NCI-H1417 treated with DMSO at 0.1 percent for 48 hours (cell line): ENCODE measurements around the gene IFI27L2.

ENCODE experiments used
- DNase-seq: peaks from one replicate; lab custom pipeline; 2025; lab: John Stamatoyannopoulos, UW

Gene IFI27L2

DNA sequence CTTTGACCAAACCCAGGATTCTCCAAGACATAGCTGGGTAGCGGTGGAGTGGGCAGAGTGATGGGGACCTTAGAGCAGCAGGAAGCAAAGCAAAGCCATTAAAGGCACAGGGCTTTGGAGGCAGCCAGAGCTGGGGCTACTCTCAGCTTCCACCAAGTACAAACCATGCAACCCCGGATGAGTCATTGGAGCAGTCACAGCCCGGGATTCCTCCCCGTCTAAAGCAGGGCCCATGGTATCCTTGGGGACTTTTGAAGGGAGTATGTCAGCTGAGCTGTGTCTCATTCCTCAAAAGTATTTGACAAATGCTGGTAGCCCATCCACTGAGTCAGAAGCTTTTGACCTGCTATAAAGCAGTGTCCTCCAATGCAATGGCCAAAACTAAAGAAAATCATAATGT lies 28.6 kb downstream of the IFI27L2 start:
- no peak for DNase-seq

DNA sequence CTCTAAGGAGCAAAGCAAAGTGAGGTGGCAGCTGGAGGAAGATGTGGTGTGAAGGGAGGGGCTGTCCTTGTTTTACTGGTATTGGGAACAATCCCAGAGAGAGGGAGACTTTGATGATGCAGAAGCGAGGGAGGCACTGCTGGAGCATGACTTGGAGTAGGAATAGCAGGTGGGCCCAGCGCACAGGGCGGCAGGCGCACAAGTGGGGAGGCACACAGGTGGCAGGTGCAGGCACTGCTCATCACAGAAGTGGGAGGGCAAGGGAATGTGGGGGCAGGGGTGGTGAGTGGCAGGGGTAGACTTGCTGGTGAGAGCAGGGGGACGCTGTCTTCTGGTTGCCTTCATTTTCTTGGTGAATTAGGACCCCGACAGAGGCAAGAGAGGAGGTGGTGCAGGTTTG lies 30.4 kb downstream of the IFI27L2 start:
- no peak for DNase-seq

DNA sequence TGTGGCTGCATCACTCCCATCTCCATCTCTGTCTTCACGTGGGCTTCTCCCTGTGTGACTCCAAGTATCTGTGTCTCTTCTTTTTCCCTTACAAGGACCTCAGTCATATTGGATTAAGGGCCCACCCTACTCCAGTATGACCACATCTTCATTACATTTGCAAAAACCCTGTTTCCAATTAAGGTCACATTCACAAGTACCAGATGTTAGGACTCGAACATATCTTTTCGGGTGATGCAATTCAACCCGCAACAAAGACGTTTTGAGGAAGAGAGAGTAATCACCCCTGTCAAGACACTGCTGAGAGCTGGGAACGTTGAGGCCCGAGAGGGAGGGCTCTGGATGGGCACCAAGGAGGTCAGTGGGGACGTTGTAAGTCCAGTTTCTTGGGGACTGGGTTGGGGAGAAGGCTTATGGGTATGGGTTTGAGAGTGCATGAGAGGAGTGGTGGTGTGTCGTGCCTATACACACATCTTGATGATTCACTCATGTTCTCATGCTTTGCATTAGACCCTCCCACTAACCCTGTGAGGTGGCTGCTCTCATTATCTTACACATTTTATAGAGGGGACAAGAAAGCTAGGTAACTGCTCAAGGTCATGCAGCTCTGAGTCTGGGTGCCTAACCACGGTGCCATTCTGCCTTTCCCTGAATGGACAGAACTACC lies 30.9 kb downstream of the IFI27L2 start:
- DNase-seq: no peak

GRCh38 chr14:94097091-94097490 lies 32.3 kb downstream of the IFI27L2 start:
- DNase-seq: no peak

DNA sequence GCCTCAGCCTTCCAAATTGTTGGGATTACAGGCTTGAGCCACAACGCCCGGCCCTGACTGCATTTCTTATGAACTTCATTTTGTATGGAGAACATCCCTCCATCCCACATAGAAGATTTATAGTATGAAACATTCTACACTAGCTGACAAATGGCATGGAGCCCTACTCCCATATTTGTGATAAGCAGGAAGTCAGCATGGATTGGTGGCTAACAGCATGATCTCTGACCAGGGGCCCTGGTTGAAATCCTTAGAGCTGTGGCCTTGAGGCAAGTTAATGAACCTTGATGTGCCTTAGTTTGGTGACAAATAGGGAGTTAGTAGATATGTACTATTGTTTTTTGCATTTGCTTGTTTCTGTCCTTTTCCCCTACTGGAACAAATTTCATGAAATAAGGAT lies 36.0 kb downstream of the IFI27L2 start:
- no peak for DNase-seq

GRCh38 chr14:94089479-94089878 lies 39.9 kb downstream of the IFI27L2 start:
- no peak for DNase-seq

DNA sequence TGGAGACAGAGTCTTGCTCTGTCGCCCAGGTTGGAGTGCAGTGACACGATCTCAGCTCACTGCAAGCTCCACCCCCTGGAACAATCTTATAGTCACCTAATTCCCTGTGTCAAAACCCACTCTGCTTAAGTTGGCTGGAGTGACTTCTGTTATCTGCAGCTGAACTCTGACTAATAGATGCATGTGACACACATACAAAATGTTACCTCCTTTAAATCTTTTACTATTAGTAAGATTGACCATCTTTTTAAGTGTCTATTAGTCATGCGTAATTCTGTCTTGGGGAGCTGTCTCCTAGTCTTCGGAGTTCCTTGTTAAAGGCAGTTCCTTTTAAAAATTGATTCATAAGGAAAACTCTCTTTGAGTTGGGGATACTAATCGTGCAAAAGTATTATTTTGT lies 40.9 kb downstream of the IFI27L2 start:
- no peak for DNase-seq

- DNase-seq: no peak
These were observed 41.5 kb downstream of the IFI27L2 start for GRCh38 chr14:94087891-94088290.

GRCh38 chr14:94081386-94081820 lies 48.0 kb downstream of the IFI27L2 start:
- DNase-seq: no peak

DNA sequence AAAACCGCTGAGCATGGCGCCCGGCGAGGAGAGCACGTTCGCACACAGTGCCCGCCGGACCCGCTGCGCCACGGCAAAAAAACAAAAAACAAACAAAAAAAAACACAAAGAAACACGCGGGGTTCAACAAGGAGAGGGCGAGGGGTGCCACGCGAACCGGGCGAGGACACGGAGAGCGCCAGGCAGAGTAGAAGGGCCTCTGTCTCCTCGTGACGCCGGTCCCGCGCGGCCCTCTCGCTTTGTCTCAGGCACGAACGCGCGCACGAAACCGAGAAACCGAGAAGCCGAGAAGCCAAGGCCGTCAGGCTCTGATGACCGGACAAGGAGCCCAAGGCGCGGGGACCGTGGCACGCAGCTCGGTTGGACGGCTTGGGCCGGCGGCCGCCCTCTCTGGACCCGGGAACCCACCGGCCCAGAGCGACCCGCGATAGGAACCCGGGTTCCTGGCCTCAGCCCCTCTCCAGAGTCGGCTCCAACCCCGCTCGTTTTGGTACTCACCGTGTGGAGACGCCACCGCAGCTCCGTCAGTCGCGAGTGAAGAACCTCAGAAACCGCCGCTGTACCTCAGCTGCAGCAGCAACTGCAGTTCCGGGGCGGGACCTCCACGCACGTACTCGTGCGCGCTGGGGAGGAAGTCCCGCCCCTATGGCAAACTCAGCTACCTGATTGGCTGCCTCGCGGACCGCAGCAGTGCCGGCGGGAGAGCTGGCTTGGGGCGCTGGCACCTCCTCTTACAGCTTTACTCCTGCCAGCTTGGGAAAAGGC lies 48.6 kb downstream of the IFI27L2 start, which contains the start of the genes DDX24 and IFI27L1:
DDX24 (minus strand) TSS at position 582 of the 765 bp plus-strand sequence. CDS start 1,460 bp downstream, outside the sequence.
IFI27L1 (plus strand) TSS at position 690 of the 765 bp plus-strand sequence. CDS start 15,628 bp downstream, outside the sequence.
- peak; percentile 80 for DNase-seq

DNA sequence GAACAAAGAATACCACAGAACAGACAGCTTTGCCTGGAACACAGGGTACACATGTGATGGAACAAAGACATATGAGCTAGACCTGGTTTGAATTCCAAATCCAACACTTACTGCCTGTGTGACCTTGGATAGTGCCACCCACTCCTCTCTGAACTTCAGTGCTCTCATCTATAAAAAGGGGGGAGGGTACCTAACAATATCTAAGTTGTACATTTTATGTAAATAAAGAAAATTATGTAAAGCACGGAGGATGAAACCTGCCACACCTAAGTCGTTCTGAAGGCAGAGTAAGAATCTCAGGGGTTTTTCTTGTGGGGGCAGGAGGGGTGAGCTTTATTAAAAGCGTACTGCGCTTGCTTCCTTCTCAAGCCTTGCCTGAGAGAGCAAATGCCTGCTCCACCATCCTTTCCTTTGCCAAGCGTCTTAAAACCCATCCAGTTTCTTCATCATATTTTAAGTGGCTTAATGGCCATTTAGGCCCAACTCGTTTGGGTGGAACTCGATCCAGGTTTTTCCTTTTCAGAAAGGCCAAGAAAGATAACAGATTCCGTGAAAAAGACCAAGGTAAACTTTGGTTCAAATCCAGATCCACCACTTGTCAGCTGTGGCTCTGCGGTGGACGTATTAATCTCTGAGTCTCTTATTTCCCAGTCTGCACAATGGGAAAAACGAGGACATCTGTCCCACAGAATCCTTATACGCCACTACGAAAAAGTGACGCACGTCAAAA lies 49.3 kb downstream of the IFI27L2 start:
- no peak for DNase-seq

- no peak for DNase-seq
These were observed 51.6 kb downstream of the IFI27L2 start for GRCh38 chr14:94077823-94078222.
